Muscle layer of duodenum (tissue), 2 donors: ENCODE results near the gene ACTRT2.
A peak's percentile ranks its signal among the peaks of the same experiment; 100 is the strongest.

Experiments used
- H3K27ac ChIP-seq: one replicate; pipeline ENCODE4 v1.7.0; 2013; ENCODE audit warnings: mild to moderate bottlenecking, low read length
- H3K27me3 ChIP-seq: one replicate; pipeline ENCODE4 v1.7.0; 2013; ENCODE audit warnings: low read depth, mild to moderate bottlenecking, control low read depth, low read length
- H3K36me3 ChIP-seq, 2 donors: one replicate each; pipeline ENCODE4 v1.7.0; 2013; ENCODE audit warnings: low read length in 2 of 2, control low read depth in 1 of 2, mild to moderate bottlenecking in 1 of 2; ENCODE audit not compliant: insufficient read depth in 2 of 2, control insufficient read depth in 1 of 2
- H3K4me1 ChIP-seq, 2 donors: one replicate each; pipeline ENCODE4 v1.7.0; 2013; ENCODE audit warnings: low read length in 2 of 2, mild to moderate bottlenecking in 2 of 2, control low read depth in 1 of 2, moderate library complexity in 1 of 2; ENCODE audit not compliant: insufficient read depth in 2 of 2, control insufficient read depth in 1 of 2
- H3K4me3 ChIP-seq, 2 donors: one replicate each; pipeline ENCODE4 v1.7.0; 2013; ENCODE audit warnings: low read length in 2 of 2, low read depth in 1 of 2, mild to moderate bottlenecking in 1 of 2
- H3K9me3 ChIP-seq, 2 donors: one replicate each; pipeline ENCODE4 v1.7.0; 2013; ENCODE audit warnings: low read length in 2 of 2, control low read depth in 1 of 2, mild to moderate bottlenecking in 1 of 2; ENCODE audit not compliant: control insufficient read depth in 1 of 2
- donor health status: healthy.

The ACTRT2 gene

DNA sequence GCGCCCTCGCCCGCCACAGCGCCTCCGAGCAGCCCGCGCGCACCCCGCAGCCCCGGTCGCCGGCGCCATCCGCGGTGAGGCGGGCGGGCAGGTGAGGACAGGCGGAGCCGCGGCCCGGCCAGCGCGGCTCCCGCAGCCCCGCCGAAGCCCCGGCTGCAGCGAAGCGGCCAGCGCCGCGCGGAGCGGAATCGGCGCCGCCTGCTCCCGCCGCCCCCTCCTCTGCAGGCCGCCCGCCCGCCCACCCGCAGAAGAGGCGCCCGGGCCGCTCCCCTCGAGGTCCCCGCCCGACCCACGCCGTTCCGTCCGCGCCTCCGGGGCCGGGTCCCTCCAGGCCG lies 49.0 kb downstream of the ACTRT2 start:
- Histone ChIP-seq H3K4me3 (peak overlapping the region; percentile 11 to 78), H3K27me3 (peaks cover 43% of the 10 kb centered on the region), H3K9me3 (no peaks in the 10 kb centered on the region), H3K27ac (no peak overlapping the region), H3K36me3 (no peaks in the 10 kb centered on the region), H3K4me1 (peaks cover 0 to 41% of the 10 kb centered on the region in 2 donors)

DNA sequence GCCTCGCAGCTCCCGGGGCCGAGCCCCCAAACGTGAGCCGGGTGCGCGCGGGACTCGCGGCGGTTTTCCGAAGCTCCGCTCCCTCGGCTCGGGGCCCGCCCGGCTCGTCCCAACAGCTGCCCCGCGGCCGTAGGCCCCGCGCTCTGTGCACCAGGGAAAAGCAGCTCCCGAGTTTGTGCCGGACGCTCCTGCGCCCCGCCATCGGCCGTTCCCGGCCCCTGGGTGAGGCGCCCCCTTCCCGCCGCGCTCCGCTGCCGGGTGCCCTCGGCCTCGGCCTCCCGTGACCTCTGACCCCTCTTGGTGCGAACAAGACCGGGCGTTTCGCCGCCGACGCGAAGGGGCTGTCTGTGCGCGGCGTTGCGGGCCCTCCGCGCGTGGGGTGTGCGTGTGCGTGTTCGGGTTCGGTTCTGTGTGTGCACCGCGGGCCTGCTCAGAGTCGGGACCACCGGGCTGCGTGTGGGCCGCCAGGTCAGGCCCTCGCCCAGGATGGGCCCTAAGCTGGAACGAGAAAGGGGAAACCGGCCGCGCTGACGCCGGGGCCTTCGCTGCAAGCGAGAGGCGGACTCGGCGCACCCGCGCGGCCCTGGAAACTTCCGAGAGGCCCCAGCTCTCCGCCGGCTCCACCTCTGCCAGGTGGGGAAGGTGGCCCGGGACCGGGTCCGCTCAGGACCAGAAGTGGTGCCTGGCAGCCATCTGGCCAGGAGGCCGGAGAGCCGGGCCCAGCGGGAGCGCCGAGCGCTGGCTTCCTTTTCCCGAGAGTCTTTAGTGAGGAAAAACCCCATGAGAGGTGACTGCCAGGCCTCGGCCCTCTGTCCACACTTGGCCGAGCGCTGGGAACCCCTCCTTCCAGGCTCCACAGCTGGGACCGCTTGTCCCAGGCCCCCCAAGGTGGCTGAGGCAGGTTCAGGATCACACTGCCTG lies 49.6 kb downstream of the ACTRT2 start:
- peak overlapping the region; percentile 33 to 56 for H3K4me3 ChIP-seq
- no peaks in the 10 kb centered on the region for H3K9me3 ChIP-seq
- no peaks in the 10 kb centered on the region for H3K36me3 ChIP-seq
- H3K27ac ChIP-seq, result peak overlapping the region; percentile 75
- peaks cover 38% of the 10 kb centered on the region for H3K27me3 ChIP-seq
- peaks cover 0 to 41% of the 10 kb centered on the region in 2 donors for H3K4me1 ChIP-seq

DNA sequence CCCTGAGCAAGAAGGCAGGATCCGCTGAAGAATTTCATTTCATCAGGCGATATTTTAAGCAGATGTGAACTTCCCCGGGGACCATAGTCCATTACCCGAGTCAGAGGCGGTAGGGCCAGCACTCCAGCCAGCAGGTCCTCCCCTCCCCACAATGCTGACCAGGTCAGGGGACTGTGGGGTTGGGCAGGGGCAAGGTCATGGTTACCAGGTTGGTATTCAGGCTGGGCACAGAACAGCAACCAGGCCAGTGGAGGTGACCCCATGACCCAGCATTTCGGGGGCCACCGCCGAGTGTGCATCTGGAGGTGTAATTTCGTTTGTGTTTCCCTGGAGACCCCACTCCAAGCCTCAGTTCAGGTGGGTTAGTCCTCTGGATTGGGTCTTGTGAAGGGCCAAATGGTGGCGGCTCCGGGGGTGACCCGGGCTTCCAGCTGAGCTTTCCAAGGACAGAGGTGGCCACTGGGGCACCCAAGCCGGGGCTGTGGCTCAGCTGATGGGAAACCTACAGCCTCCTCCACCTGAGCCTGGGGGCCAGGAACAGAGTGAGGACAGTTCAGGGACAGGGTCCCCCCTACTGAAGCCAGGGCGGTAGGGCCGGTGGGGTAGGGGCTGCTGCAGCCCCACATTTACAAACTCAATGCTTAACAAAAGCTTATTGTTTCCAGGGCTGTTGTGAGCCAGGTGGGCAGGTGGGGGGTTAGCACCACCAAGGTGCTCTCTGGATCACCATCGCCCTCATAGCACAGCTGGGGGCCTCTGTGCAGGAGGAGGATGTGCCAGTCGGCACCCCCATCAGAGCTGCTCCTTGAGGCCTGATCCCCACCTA lies 50.5 kb downstream of the ACTRT2 start:
- H3K27ac ChIP-seq, result peak overlapping the region; percentile 75
- H3K4me1 ChIP-seq, result peaks cover 0 to 41% of the 10 kb centered on the region in 2 donors
- H3K27me3 ChIP-seq, result peaks cover 29% of the 10 kb centered on the region
- H3K9me3 ChIP-seq, result no peaks in the 10 kb centered on the region
- no peaks in the 10 kb centered on the region for H3K36me3 ChIP-seq
- H3K4me3 ChIP-seq, result peak overlapping the region in 1 of 2 donors; percentile 33
